HG02759 (cell line): ENCODE measurements around the gene TP53BP2.
A peak's percentile ranks its signal among the peaks of the same experiment; 100 is the strongest.
"Not testable (repeated sequence)": the region's sequence is repeated elsewhere in the genome, so short reads cannot be mapped to it uniquely, and the experiment has no call there.

Experiments
- ATAC-seq: cut with Tn5 transposase; IDR thresholded peaks from one replicate; pipeline ENCODE4 v1.9.1; 2021; ENCODE audit warnings: mild to moderate bottlenecking, moderate library complexity; ENCODE audit not compliant: unreplicated experiment

The TP53BP2 gene

GRCh38 chr1:223832637-223832943 lies 13.2 kb downstream of the TP53BP2 start:
- peak; percentile 50 for ATAC-seq

DNA sequence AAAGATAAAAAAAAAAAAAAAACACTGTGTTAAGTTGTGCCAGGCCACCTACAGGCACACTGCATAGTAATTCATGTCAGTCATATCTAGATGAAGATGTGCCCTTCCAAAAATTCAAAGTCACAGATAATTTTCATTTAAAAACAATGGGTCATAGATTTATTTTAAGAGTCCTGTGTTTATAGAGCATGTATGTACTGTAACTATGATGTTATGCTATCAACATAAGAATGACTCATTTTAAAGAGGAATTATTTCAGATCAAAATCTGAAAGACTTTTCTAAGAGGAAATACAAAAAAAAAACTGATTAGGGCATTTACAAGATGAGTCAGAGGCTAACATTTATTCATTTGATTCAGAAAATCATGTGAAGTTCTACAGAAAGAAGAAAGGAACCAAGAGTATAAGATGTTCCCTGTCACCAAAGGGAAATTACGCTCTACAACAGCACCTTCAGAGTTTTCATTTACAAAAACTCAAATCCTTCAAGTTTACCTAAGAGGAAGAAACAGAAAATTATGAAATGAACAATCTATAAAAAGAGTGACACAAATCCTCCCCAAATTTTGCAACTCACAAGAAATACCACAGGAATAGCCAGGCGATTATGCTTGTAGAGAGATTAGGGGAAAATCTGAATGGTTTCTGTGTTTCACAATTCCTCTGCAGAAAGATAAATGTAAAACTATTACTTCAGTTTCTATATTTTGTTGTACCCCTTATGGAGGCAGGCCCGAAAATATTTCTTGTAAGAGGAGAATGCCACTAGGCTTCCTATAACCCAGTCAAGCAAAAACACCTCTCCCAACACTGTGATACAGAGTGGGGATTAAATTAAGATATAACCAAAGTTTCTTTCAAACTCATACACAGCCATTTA lies 13.8 kb downstream of the TP53BP2 start:
- peak; percentile 49 for ATAC-seq

- ATAC-seq: no peak
Observed at GRCh38 chr1:223829678-223830077, 16.1 kb downstream of the TP53BP2 start.

DNA sequence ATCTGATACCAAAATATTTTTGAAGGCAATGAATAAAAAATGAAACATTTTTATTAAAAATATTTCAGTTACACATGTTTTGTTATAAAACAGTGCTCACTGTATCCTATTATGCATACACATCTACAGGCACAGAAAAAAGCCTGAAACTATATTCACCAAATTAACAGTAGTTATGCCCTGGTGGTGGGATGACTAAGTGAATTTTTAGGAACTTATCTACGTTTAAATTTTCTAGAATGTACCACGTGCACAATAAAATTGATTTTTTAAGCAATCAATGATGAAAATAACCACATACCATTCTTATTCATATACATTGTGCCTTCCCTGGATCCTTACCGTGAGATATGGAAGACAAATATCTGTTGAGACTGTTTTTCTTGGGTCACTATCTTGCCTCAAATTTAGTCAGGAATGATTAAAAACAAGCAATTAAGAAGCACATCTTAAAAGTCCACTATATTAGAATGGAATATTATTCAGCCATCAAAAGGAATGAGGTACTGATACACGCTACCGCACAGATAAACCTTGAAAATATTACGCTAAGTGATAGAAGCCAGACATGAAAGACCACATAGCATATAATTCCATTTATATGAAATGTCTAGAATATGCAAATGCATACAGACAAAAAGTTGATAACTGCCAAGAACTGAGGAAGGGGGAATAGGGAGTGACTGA lies 17.4 kb downstream of the TP53BP2 start:
- ATAC-seq: no peak

DNA sequence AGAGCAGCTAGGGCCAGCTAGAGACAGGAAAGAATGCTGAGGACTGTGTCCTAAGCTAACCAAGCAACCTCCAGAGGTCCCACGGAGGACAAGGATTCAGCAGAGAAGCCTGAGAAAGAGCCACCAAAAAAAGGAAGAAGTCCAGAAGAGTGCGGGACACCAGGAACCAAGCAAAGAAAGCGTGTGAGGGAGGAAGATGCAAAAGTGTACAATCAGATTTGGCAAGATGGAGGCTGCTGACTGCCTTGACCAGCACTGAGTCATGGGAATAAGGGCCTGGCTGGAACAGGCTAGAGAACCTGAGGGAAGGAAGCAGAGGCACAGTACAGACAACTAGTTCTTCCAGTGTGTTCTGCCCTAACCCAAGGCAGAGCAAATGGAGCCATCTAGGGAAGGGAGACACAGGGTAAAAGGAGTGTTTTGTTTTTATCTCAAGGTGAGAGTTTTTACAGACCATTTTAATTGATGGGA lies 18.5 kb downstream of the TP53BP2 start:
- ATAC-seq: no peak

DNA sequence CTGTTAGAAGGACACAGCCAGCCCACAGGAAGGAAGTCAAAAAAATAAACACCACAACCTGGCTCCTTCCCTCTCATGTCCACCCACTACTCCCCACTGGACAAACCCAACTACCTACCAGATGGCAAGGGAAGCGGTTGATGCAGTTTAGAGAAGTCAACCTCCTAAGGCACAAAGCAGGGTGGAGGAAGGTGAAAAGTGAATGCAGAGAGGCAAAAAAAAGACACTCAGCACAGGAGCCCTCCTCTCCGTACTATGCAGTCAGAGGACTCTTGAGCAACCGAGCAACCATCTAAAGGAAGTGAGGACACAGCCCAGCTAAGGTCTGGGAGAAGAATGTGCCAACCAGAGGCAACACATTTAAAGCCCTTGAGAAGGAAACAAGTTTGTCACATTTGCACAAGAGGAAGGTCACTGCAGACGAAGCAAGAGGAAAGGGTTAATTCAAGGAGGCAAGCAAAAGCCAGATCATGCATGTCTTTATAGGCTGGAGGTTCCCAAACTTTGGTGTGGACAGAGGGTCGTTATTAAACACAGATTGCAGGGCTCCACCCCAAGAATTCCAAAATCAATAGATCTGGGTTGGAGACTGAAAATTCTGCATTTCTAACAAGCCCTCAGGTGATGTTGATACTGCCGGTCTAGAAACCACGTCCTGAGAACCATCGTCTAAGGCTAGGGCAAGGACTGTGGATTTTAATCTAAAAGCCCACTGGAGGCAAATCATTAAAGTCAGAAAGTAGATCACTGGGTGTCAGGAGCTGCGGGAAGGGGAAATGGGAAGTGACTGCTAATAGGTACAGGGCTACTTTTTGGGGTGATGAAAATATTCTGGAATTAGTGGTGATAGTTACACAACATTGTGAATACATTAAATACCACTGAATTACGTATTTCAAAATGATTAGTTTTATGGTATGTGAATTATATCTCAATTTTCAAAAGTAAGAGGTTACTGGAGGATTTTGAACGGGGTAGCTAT lies 19.7 kb downstream of the TP53BP2 start:
- no peak for ATAC-seq

DNA sequence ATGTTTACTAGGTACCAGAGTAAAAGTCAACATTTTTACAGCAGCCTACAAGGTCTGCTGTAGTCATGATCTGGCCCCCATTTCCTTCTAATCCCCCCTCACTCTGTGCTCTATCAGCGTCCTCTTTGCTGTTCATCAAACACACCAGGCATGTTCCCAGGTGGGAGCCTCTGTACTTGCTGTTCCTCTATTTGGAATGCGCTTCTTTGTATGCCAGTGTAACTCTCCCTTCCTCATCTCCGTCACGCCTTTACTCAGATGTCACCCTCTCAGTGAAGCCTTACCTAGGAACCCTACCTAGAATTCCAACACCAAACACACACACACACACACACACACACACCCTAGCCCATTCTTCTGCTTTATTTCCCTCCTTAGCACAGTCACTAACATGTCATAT lies 21.0 kb downstream of the TP53BP2 start:
- no peak for ATAC-seq

DNA sequence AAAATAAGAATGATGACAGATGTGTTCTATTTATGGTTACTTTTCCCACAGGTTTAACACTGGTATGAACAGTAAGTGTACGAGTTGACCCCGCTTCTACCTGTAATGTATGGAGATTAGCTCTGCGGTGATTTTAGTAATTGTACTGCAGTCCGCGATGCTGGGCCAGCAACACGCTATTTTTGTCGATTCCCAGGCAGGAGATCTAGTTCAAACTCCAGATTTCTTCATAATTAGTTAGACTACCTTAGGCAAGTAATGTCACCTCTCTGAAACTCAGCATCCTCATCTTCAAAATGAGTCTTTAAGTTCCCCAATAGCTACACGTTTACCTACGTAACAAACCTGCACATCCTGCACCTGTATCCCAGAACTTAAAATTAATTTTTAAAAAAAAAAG lies 21.5 kb downstream of the TP53BP2 start:
- no peak for ATAC-seq

DNA sequence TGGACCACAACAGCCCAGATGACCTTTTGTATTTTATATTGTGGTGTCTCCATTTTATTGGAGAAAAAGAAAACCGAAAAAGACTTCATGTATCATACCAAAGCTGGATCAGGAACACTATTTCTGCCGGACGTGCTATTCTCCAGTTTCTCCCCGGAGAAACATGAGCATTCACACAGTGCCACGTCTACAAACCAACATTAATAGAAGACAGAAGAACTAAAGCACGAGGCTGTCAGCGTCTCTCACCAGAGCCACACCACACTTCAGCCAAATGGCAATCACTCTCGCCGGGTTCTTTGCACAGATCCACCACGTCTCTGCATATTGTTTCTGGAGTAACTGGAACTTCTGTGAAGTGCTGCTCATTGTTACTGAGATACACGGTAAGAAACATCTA lies 24.8 kb downstream of the TP53BP2 start:
- no peak for ATAC-seq

DNA sequence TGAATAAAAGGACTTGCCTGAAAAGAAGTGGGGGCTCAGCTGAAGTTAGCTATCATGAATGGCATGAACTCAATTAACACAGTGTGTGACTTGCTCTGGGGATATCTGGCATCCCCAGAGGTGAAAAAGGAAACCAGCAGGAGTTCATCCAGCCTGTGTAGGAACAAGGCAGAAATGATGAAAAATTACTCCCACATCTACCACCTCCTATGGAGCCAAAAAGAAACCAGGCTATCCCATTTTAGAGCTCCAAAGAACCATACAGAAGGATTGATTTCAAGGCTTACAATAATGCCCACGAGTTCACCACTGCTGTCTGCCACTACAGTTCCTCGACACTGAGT lies 25.3 kb downstream of the TP53BP2 start:
- ATAC-seq: no peak

DNA sequence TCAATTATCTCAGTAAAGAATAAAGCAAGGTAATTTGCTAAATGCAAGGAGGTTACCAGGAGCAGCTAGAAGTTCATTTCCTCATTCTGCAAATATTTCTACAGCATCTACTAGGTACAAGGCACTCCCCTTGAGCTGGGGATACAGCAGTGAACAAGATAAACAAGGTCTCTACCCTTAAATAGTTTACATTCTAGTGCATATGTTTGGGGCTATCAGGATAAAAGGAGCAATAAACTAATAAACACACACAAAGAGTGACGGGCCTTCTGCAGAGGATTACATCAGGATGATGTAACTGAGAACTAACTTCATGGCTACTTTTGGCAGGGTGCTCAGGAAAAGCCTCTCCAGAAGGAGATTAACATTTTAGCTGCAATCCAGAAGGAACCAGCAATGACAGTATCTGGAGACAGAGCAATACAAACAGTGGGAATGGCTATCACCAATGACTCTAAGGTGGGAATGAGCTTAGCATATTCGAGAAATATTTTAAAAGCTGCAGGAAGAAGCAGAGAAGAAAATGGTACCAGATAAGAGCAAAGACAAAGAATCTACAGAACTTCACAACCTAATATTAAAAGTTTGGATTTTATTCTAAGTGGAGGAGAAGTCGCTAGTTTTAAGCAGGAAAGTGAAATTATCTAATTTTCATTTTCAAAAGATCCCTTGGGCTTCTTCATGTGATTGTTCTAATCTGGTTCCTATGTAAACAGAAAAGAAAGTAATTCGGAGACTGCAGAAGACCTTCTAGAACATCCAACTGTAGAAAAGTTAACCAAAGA lies 25.8 kb downstream of the TP53BP2 start:
- ATAC-seq: no peak

GRCh38 chr1:223817265-223817664 lies 28.5 kb downstream of the TP53BP2 start:
- not testable (repeated sequence) for ATAC-seq

DNA sequence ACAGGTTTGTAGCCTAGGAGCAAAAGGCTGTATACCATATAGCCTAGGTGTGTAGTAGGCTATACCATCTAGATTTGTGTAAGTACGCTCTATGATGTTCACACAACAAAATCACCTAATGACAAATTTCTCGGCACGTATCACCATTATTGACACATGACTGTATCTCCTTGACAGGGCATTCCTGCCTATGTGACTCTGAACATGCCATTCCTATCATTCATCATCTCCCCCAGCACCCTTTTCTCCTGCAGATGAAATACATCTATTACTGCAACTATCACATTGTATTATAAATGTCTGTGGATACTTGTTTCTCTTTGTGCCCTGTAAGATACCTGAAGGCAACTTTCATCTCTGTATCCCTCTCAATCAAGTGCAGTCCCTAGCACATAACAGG lies 29.9 kb downstream of the TP53BP2 start:
- ATAC-seq: no peak

- no peak for ATAC-seq
Observed at GRCh38 chr1:223815020-223815853, 30.5 kb downstream of the TP53BP2 start.

GRCh38 chr1:223813645-223814044 lies 32.1 kb downstream of the TP53BP2 start:
- ATAC-seq: no peak

DNA sequence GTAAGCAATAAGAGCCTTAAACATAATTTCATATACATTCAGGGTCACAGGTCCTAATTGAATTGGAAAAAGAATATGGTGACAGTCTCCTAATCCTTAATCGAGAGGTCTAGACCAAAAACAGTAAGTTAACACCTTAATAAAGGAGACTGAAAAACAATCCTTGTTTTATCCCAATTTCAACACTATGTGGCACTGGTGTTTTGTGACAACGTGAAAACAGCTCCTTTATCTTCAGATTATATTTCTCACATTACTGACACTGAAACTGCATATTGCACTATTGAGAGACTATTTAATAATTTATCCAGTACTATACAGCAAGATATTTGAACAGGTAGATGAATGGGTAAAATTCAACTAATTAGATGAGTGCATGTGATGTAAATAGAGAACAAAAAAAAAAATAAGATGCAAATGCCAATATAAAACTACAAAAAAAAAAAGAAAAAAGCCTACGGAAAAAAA lies 34.1 kb downstream of the TP53BP2 start:
- ATAC-seq: no peak

DNA sequence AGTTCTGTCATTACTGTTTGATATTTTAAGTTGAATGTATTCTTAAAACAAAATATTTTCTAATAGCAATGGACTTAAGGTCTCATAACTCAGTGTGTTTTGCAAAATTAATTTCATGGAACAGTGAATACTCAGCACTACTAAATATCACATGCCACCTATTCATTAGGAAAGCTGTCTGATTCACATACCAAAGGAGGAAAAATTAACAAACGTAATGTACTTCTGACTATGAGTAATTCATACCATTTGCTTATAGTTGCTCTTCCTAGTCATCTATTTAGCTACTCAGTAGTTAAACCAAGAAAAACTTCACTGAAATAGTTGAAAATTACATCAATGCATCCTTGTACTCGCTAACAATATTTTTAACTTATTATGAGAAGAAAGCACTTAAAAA lies 35.2 kb downstream of the TP53BP2 start:
- no peak for ATAC-seq

DNA sequence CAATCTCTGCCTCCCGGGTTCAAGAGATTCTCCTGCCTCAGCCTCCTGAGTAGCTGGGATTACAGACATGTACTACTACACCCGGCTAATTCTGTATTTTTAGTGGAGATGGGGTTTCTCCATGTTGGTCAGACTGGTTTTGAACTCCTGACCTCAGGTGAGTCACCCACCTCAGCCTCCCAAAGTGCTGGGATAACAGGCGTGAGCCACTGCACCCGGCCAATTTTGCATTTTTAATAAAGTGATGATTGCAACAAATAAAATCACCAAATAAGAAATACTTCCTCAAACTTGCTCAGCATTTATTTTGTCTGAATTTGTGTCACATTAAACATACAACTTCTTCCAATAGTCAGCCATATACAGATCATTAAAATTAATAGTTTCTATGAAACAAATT lies 35.8 kb downstream of the TP53BP2 start:
- not testable (repeated sequence) for ATAC-seq

- ATAC-seq: no peak
Observed at GRCh38 chr1:223803211-223803610, 42.5 kb downstream of the TP53BP2 start.
